HG03175 (cell line): ENCODE measurements around the gene CDH5.
"Not testable (repeated sequence)": the region's sequence is repeated elsewhere in the genome, so short reads cannot be mapped to it uniquely, and the experiment has no call there.

Experiments
- ATAC-seq: cut with Tn5 transposase; IDR thresholded peaks from one replicate; pipeline ENCODE4 v1.9.1; 2021; ENCODE audit warnings: mild to moderate bottlenecking, moderate library complexity; ENCODE audit not compliant: unreplicated experiment

The CDH5 gene

GRCh38 chr16:66434619-66435430 is 68.3 kb downstream of the CDH5 start:
- ATAC-seq, result no peak

GRCh38 chr16:66435896-66436295 is 69.4 kb downstream of the CDH5 start:
- no peak for ATAC-seq

- no peak for ATAC-seq
Observed at GRCh38 chr16:66437391-66437945, 71.0 kb downstream of the CDH5 start.

GRCh38 chr16:66438536-66438935 is 72.0 kb downstream of the CDH5 start:
- ATAC-seq, result no peak

GRCh38 chr16:66439051-66439730 is 72.7 kb downstream of the CDH5 start:
- no peak for ATAC-seq

- no peak for ATAC-seq
Observed at GRCh38 chr16:66440271-66440802, 73.8 kb downstream of the CDH5 start.

GRCh38 chr16:66440970-66441369 is 74.5 kb downstream of the CDH5 start:
- no peak for ATAC-seq

GRCh38 chr16:66441586-66442375 is 75.3 kb downstream of the CDH5 start:
- no peak for ATAC-seq

GRCh38 chr16:66442502-66443268 is 76.2 kb downstream of the CDH5 start:
- ATAC-seq, result no peak

- no peak for ATAC-seq
Observed at GRCh38 chr16:66443269-66443652, 76.8 kb downstream of the CDH5 start.

GRCh38 chr16:66444049-66444481 is 77.6 kb downstream of the CDH5 start:
- no peak for ATAC-seq

- ATAC-seq, result no peak
Observed at GRCh38 chr16:66446737-66447136, 80.2 kb downstream of the CDH5 start.

- no peak for ATAC-seq
Observed at GRCh38 chr16:66447491-66447890, 81.0 kb downstream of the CDH5 start.

- no peak for ATAC-seq
Observed at GRCh38 chr16:66451548-66451947, 85.1 kb downstream of the CDH5 start.

GRCh38 chr16:66453230-66453629 is 86.7 kb downstream of the CDH5 start:
- not testable (repeated sequence) for ATAC-seq
